T47D (cell line): Measurements from ENCODE around the gene MEGF11.

ENCODE experiments used
- DNase-seq, 2 experiments: peaks; one replicate each; pipeline versions ENCODE4 v3.0.0 to v3.0.0-alpha.2; 2011 to 2012; ENCODE audit warnings: low read depth in 1 of 2, low spot score in 1 of 2
- JUND ChIP-seq: IDR thresholded peaks from 2 replicates; pipeline ENCODE4 v1.6.1; 2012; ENCODE audit warnings: low read depth
- in situ Hi-C: cut with HindIII; loops from 2 replicates; pipeline ENCODE4 v1.10.0; 2016; ENCODE audit warnings: low sequenced_read_pairs, low pct_unique_long_range_greater_than_20kb

Gene MEGF11

GRCh38 chr15:65954289-65954741 lies 299.2 kb downstream of the MEGF11 start:
- DNase-seq: no peak
- TF ChIP-seq JUND: no peak
- in situ Hi-C loops: no loop called here

DNA sequence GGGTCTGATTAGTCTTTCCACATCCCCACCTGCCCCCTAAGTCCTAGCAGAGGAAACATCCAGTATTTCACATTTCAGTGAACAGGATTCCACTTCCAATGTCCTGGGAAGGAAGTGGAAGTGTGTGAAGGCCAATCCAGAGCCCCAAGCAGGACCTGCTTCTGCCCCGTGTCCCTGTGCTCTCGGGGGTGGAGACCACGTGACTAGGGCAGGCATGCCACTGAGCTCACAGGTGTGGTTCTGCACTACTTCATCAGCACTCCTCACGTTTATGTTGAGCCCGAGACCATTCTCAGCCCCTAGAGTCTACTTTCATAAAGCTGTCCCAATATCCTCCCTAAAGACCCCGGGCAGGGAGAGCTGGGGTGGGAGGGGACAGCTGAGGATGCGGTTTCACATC lies 299.9 kb downstream of the MEGF11 start:
- no peak for DNase-seq
- in situ Hi-C loops: no loop called here
- no peak for TF ChIP-seq JUND

DNA sequence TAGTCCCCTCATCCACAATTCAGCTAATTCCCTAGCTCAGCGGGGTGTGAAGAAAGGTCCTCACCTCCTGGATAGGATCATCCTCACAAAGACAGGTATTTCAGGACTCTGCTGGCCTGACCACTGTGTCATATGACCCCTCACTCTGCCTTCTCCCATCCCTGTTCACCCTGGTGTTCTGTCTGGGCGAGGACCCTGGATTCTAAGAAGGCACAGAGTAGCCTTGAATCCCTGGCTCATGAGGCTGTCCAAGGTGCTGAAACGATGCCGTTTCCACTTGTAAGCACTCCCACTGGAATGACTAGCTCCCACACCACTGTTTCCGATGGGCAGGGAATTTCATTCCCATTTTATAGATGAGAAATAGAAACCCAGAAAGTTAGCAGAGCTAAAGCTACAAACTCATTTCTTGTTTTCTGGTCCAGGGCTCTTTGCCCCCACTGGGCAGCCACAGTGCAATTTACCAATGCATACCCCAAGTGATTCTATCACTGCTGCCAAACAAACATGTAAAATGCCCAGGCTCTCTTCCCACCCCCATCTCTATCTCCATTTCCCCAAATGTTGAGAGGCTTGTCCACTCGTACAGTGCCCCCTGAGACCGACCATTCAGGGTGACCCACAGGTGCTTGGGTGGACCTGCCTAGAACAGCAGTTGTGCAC lies 301.0 kb downstream of the MEGF11 start:
- in situ Hi-C loops: no loop called here
- peak; percentile 67 to 81 for DNase-seq

GRCh38 chr15:65951007-65951406 lies 302.5 kb downstream of the MEGF11 start:
- in situ Hi-C loops: no loop called here
- TF ChIP-seq JUND: no peak
- DNase-seq: no peak

More for the DNA sequence above, 301.0 kb downstream of the MEGF11 start:
- no peak for TF ChIP-seq JUND

GRCh38 chr15:65949491-65949890 lies 304.1 kb downstream of the MEGF11 start:
- in situ Hi-C loops: no loop called here
- no peak for TF ChIP-seq JUND
- no peak for DNase-seq

DNA sequence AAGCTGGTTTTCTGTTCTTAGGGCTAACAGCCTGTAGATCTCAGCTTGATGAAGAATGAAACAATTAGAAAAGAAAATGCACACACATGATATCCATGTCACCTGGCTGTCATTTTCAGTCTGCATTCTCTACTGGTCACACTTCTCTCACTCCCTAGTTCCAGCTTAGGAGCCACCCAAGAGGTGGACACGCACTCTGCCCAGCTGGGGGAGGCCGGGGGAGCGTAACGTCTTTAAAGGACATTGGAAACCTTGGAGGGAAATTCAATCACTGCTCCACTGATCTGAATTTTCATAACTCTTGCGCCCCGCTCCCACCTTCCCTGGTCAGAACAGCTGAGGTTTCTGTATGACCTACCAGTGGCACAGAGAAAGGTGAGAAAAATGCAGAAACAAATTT lies 304.5 kb downstream of the MEGF11 start:
- DNase-seq: no peak
- in situ Hi-C loops: no loop called here
- TF ChIP-seq JUND: no peak

GRCh38 chr15:65948383-65948782 lies 305.2 kb downstream of the MEGF11 start:
- in situ Hi-C loops: no loop called here
- DNase-seq: no peak
- no peak for TF ChIP-seq JUND

- no peak for DNase-seq
- in situ Hi-C loops: no loop called here
- TF ChIP-seq JUND: no peak
These were observed 306.5 kb downstream of the MEGF11 start for GRCh38 chr15:65947041-65947440.

GRCh38 chr15:65945616-65946015 lies 307.9 kb downstream of the MEGF11 start:
- no peak for TF ChIP-seq JUND
- no peak for DNase-seq
- in situ Hi-C loops: no loop called here

DNA sequence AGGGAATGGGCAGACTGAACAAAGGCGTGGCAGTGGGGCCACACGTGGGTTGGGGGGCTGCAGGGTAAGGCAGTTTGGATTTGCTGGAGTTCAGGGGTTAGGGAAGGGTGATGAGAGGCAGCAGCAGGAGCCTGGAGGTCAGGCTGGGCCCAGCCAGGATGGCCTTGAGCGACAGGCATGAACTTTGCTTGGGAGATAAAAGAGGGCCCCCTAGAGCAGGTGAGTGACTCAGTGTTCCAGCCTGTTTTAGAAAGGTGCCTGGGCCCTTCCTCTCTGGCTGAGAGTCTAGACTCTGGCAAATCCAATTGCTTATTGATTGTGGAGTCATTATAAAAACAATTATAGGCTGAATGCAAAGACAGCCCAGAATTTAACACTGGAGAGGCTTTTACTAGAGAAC lies 309.1 kb downstream of the MEGF11 start:
- DNase-seq: no peak

DNA sequence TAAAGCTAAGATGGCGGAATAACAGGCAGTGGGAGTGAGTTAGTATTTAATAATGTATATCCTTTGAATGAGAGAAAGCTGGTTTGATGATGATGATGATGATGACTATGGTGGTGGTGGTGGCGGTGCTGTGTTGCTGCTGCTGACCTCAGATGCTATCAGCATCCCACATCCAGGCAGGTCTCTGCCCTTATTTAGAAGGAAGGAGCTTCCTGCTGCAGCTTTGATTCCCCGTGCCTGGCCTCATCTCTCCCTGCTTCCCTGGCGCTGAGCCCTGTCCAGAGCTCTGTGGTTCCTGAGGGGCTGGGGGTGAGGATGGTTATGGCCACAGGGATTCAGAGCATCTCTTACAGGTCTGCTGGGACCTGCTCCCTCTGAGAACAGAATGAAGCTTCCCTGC lies 311.1 kb downstream of the MEGF11 start:
- in situ Hi-C loops: no loop called here
- no peak for TF ChIP-seq JUND
- no peak for DNase-seq

More for the DNA sequence above, 309.1 kb downstream of the MEGF11 start:
- in situ Hi-C loops: no loop called here
- no peak for TF ChIP-seq JUND

GRCh38 chr15:65940618-65940909 lies 313.0 kb downstream of the MEGF11 start:
- in situ Hi-C loops: no loop called here

DNA sequence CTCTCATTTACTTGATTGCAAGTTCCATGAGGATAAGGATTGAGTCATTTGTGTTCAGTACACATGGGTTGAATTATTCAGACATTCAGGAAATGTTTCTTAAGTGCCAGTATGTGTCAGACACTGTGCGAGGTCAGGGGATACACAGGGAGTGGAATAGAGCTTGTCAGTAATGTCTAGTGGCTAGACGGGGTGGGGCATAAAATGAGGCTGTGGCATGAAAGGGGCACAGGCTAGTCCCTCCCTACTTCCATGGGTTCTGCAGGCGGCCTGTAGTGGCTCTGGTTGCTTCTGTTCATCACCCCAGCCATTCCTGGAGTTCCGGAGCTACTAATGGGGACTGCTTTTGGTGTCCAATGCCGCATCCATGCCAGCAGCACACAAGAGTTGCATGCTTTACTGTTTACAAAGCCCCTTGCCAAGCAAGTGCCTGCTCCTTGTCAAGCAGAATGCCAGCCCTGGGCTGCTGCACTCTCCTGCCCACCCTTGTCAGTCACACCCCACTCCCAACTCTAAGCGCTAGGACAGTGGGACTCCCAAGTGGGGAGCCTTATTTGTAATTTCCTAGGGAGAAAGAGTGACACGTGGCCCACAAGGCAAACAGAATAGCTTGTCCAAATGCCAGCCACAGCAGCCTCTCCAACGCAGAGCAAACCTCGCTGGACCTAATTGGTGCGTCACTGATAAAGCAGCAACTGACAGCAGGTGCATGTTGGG lies 313.5 kb downstream of the MEGF11 start:
- no peak for TF ChIP-seq JUND
- no peak for DNase-seq
- in situ Hi-C loops: no loop called here

More at GRCh38 chr15:65940618-65940909, 313.0 kb downstream of the MEGF11 start:
- no peak for TF ChIP-seq JUND
- DNase-seq: no peak
